D341Med (cell line): ENCODE data around the gene ZFAND3.

Experiments
- DNase-seq: peaks from one replicate; pipeline ENCODE4 v3.0.0; 2012; ENCODE audit warnings: low spot score

Gene ZFAND3

GRCh38 chr6:38187325-38187724 is 367.8 kb downstream of the ZFAND3 start:
- peak; percentile 6 for DNase-seq

- DNase-seq: peak; percentile 11
These were observed 368.5 kb downstream of the ZFAND3 start for GRCh38 chr6:38187811-38188590.

- DNase-seq: peak; percentile 6
These were observed 369.3 kb downstream of the ZFAND3 start for GRCh38 chr6:38188677-38189335.

- DNase-seq: no peak
These were observed 371.9 kb downstream of the ZFAND3 start for GRCh38 chr6:38191418-38191817.

- DNase-seq: no peak
These were observed 372.5 kb downstream of the ZFAND3 start for GRCh38 chr6:38192011-38192410.

- no peak for DNase-seq
These were observed 373.0 kb downstream of the ZFAND3 start for GRCh38 chr6:38192487-38192886.

- DNase-seq: no peak
These were observed 373.5 kb downstream of the ZFAND3 start for GRCh38 chr6:38193051-38193450.

GRCh38 chr6:38193481-38194281 is 374.2 kb downstream of the ZFAND3 start:
- no peak for DNase-seq

GRCh38 chr6:38194282-38194572 is 374.7 kb downstream of the ZFAND3 start:
- no peak for DNase-seq

GRCh38 chr6:38194589-38194988 is 375.1 kb downstream of the ZFAND3 start:
- no peak for DNase-seq

- no peak for DNase-seq
These were observed 375.6 kb downstream of the ZFAND3 start for GRCh38 chr6:38195113-38195635.

- no peak for DNase-seq
These were observed 378.7 kb downstream of the ZFAND3 start for GRCh38 chr6:38198219-38198618.
